AG09319 (cell line): ENCODE data around the gene CFAP54.

ENCODE experiments used
- DNase-seq: peaks from one replicate; pipeline ENCODE4 v3.0.0-alpha.2; 2010; ENCODE audit warnings: low read depth; ENCODE audit errors: extremely low read depth
- CTCF ChIP-seq: IDR thresholded peaks from 2 replicates; pipeline ENCODE4 v1.5.1; 2011; ENCODE audit warnings: low read depth, mild to moderate bottlenecking, inconsistent platforms, low read length, moderate library complexity

The CFAP54 gene

GRCh38 chr12:96780330-96780729 is 291.0 kb downstream of the CFAP54 start:
- TF ChIP-seq CTCF: no peak
- DNase-seq: no peak

DNA sequence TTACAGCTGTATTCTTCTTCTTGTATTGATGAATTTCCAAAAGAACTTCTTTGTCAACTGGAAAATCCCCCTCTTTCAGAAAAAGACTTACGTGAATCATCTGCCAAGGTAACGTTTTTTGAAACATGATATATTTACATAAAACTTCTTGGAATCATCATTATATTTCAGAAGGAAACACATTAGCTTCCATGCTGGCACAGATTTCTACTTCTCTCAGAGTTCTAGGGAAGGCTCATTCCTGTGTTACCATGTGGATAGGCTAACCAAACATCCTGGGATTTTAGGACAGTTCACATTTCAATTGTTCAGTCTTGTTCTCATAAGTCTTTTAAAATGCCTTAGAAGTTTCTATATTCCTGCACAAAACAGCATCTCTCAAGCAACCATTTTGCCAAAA is 297.4 kb downstream of the CFAP54 start:
- DNase-seq: no peak
- TF ChIP-seq CTCF: no peak

GRCh38 chr12:96803969-96804368 is 314.6 kb downstream of the CFAP54 start:
- no peak for TF ChIP-seq CTCF
- DNase-seq: no peak

- TF ChIP-seq CTCF: no peak
- DNase-seq: no peak
These were observed 316.9 kb downstream of the CFAP54 start for GRCh38 chr12:96806272-96806671.

GRCh38 chr12:96807741-96808140 is 318.4 kb downstream of the CFAP54 start:
- TF ChIP-seq CTCF: no peak
- DNase-seq: no peak

GRCh38 chr12:96808587-96808986 is 319.2 kb downstream of the CFAP54 start:
- no peak for DNase-seq
- no peak for TF ChIP-seq CTCF

GRCh38 chr12:96809522-96809921 is 320.1 kb downstream of the CFAP54 start:
- TF ChIP-seq CTCF: no peak
- no peak for DNase-seq
